Renal pelvis (tissue), 4 donors: Measurements from ENCODE around the gene CDC25B. TPM values are rescaled to one million over a fixed set of nuclear protein-coding genes. Genes with fewer than 3 reads are reported as not detected.

ENCODE experiments used
- DNase-seq: peaks from one replicate; pipeline ENCODE4 v3.0.0-alpha.2; 2013
- polyA plus RNA-seq, 3 donors: library from polyadenylated mRNA; unstranded; fragments of 120-200 nt; gene quantifications; one replicate each; pipeline ENCODE4 v1.2.1, GENCODE V29; 2013; ENCODE audit not compliant: insufficient read length in 3 of 3

The CDC25B gene
- polyA plus RNA-seq, 3 donors: 40.0 to 42.0 (median 41.5) TPM

- DNase-seq: peak; percentile 54
Measured at GRCh38 chr20:3760655-3761348, 35.3 kb upstream of the CDC25B start.

- no peak for DNase-seq
Measured at GRCh38 chr20:3763671-3764601, 32.2 kb upstream of the CDC25B start.

- no peak for DNase-seq
Measured at GRCh38 chr20:3764659-3765058, 31.5 kb upstream of the CDC25B start.

- no peak for DNase-seq
Measured at GRCh38 chr20:3765171-3765882, 30.8 kb upstream of the CDC25B start.

- DNase-seq: no peak
Measured at GRCh38 chr20:3766422-3767109, 29.5 kb upstream of the CDC25B start.

GRCh38 chr20:3767110-3767426 is 29.0 kb upstream of the CDC25B start:
- no peak for DNase-seq

GRCh38 chr20:3767427-3768341 is 28.4 kb upstream of the CDC25B start, which contains the start of gene ADISSP:
ADISSP (minus strand) TSS chr20:3767753; CDS start chr20:3760100, 7,653 bp downstream.
- peak; percentile 98 for DNase-seq

GRCh38 chr20:3768342-3769130 is 27.6 kb upstream of the CDC25B start:
- DNase-seq: peak; percentile 75

- DNase-seq: no peak
Measured at GRCh38 chr20:3771552-3772058, 24.5 kb upstream of the CDC25B start.

GRCh38 chr20:3775457-3776108 is 20.5 kb upstream of the CDC25B start:
- no peak for DNase-seq

GRCh38 chr20:3777381-3777715 is 18.8 kb upstream of the CDC25B start:
- no peak for DNase-seq

- no peak for DNase-seq
Measured at GRCh38 chr20:3777716-3778629, 18.1 kb upstream of the CDC25B start.

- DNase-seq: no peak
Measured at GRCh38 chr20:3778976-3779375, 17.1 kb upstream of the CDC25B start.

GRCh38 chr20:3781153-3781910 is 14.8 kb upstream of the CDC25B start, which contains the start of gene SPEF1:
SPEF1 (minus strand) TSS chr20:3781448; CDS start chr20:3781287, 161 bp downstream.
- peak; percentile 95 for DNase-seq

- DNase-seq: no peak
Measured at GRCh38 chr20:3782597-3782996, 13.5 kb upstream of the CDC25B start.

- DNase-seq: no peak
Measured at GRCh38 chr20:3783068-3783489, 13.0 kb upstream of the CDC25B start.
